HL-60 (cell line): Measurements from ENCODE around the gene UBA7.
"Not testable (repeated sequence)": the region's sequence is repeated elsewhere in the genome, so short reads cannot be mapped to it uniquely, and the experiment has no call there.

Experiments used
- DNase-seq, 2 experiments: peaks; one replicate each; pipeline ENCODE4 v3.0.0-alpha.2; 2010 to 2020; ENCODE audit warnings: low read depth in 1 of 2, low spot score in 1 of 2
- H3K27ac ChIP-seq: fragments of 250-450 bp; sonication (Bioruptor Pico); replicated peaks from 2 replicates; pipeline ENCODE4 v1.5.1; 2020; ENCODE audit warnings: mild to moderate bottlenecking, moderate library complexity
- H3K27me3 ChIP-seq: fragments of 250-450 bp; sonication (Bioruptor Pico); 2 replicates; pipeline ENCODE4 v1.5.1; 2021; ENCODE audit warnings: mild to moderate bottlenecking, moderate library complexity; ENCODE audit not compliant: insufficient read depth, poor library complexity, severe bottlenecking
- H3K4me3 ChIP-seq: replicated peaks from 2 replicates; pipeline ENCODE4 v1.5.1; 2011; ENCODE audit warnings: mild to moderate bottlenecking, control low read depth, low read length; ENCODE audit not compliant: insufficient read depth
- GABPA ChIP-seq: IDR thresholded peaks from 2 replicates; pipeline ENCODE4 v1.6.1; 2012; ENCODE audit warnings: low read depth
- POLR2AphosphoS5 ChIP-seq: IDR thresholded peaks from 2 replicates; pipeline ENCODE4 v1.6.1; 2012; ENCODE audit warnings: low read depth
- SPI1 ChIP-seq: IDR thresholded peaks from 2 replicates; pipeline ENCODE4 v1.6.1; 2012; ENCODE audit warnings: low read depth, mild to moderate bottlenecking, borderline replicate concordance
- TF ChIP-seq, protein P1 (sequence below): IDR thresholded peaks from 2 replicates; pipeline ENCODE4 v1.6.1; 2012; ENCODE audit warnings: low read depth; ENCODE audit not compliant: insufficient replicate concordance
- TF ChIP-seq, protein P2 (sequence below): IDR thresholded peaks from one replicate; pipeline ENCODE4 v1.5.1; 2011; ENCODE audit warnings: low read length, control low read depth, inconsistent platforms; ENCODE audit not compliant: insufficient read depth

UBA7 gene

DNA sequence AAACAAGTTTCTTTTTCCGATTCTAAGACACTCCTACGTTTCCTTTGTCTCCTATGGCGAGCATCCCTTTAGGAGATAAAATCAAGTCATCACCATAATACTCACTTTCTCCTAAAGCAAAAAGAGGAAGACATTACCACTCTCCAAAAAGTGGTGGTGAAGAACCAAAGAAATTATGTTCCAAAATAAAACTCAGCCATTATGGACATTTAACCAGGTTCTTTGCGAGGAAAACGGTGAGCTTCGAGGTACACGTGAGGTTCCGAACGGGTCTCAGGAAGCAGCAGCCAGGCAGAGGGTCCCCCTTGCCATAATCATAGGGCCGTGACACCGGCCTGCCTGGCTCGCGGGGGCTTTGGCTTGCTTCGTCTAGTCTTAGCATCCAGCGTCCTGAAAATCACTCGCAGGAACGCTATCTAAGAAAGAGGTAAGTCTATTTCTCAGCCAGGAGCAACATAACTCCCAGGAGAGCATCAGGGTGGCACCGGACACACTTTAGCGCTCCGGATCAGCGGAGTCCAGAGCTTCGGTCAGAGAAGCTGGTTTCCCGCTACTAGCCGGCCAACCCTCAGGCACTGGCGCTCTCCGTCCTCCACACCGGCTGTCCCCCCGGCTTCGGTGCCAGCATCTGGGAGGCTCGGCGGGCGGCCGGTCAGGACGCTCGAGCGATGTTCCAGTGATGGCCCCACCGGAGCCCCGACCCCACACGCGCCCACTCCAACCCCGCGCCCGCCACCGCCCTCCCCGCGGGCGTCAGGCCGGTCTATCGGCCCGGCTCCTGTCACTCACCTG, 28.0 kb downstream of the UBA7 start:
- no peak for DNase-seq
- TF ChIP-seq GABPA (no peak), POLR2AphosphoS5 (no peak), SPI1 (peak; percentile 92)
- TF ChIP-seq, protein P1, sequence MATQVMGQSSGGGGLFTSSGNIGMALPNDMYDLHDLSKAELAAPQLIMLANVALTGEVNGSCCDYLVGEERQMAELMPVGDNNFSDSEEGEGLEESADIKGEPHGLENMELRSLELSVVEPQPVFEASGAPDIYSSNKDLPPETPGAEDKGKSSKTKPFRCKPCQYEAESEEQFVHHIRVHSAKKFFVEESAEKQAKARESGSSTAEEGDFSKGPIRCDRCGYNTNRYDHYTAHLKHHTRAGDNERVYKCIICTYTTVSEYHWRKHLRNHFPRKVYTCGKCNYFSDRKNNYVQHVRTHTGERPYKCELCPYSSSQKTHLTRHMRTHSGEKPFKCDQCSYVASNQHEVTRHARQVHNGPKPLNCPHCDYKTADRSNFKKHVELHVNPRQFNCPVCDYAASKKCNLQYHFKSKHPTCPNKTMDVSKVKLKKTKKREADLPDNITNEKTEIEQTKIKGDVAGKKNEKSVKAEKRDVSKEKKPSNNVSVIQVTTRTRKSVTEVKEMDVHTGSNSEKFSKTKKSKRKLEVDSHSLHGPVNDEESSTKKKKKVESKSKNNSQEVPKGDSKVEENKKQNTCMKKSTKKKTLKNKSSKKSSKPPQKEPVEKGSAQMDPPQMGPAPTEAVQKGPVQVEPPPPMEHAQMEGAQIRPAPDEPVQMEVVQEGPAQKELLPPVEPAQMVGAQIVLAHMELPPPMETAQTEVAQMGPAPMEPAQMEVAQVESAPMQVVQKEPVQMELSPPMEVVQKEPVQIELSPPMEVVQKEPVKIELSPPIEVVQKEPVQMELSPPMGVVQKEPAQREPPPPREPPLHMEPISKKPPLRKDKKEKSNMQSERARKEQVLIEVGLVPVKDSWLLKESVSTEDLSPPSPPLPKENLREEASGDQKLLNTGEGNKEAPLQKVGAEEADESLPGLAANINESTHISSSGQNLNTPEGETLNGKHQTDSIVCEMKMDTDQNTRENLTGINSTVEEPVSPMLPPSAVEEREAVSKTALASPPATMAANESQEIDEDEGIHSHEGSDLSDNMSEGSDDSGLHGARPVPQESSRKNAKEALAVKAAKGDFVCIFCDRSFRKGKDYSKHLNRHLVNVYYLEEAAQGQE: peak; percentile 81
- TF ChIP-seq, protein P2, sequence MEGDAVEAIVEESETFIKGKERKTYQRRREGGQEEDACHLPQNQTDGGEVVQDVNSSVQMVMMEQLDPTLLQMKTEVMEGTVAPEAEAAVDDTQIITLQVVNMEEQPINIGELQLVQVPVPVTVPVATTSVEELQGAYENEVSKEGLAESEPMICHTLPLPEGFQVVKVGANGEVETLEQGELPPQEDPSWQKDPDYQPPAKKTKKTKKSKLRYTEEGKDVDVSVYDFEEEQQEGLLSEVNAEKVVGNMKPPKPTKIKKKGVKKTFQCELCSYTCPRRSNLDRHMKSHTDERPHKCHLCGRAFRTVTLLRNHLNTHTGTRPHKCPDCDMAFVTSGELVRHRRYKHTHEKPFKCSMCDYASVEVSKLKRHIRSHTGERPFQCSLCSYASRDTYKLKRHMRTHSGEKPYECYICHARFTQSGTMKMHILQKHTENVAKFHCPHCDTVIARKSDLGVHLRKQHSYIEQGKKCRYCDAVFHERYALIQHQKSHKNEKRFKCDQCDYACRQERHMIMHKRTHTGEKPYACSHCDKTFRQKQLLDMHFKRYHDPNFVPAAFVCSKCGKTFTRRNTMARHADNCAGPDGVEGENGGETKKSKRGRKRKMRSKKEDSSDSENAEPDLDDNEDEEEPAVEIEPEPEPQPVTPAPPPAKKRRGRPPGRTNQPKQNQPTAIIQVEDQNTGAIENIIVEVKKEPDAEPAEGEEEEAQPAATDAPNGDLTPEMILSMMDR: no peak
- H3K27me3 ChIP-seq: no peaks in the 10 kb centered on the region
- peak overlapping the region; percentile 99 for H3K4me3 ChIP-seq
- peak overlapping the region; percentile 74 for H3K27ac ChIP-seq

DNA sequence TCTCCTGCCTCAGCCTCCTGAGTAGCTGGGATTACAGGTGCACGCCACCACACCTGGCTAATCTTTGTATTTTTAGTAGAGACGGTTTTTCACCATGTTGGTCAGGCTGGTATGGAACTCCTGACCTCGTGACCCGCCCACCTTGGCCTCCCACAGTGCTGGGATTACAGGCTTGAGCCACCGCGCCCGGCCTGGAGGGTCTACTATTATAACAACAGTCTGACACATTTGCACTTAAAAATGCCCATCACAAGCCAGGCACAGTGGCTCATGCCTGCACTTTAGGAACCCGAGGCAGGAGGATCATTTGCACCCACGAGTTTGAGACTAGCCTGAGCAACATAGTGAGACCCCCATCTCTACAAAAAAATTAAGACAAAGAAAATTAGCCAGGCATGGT, 31.5 kb downstream of the UBA7 start:
- DNase-seq: not testable (repeated sequence)

DNA sequence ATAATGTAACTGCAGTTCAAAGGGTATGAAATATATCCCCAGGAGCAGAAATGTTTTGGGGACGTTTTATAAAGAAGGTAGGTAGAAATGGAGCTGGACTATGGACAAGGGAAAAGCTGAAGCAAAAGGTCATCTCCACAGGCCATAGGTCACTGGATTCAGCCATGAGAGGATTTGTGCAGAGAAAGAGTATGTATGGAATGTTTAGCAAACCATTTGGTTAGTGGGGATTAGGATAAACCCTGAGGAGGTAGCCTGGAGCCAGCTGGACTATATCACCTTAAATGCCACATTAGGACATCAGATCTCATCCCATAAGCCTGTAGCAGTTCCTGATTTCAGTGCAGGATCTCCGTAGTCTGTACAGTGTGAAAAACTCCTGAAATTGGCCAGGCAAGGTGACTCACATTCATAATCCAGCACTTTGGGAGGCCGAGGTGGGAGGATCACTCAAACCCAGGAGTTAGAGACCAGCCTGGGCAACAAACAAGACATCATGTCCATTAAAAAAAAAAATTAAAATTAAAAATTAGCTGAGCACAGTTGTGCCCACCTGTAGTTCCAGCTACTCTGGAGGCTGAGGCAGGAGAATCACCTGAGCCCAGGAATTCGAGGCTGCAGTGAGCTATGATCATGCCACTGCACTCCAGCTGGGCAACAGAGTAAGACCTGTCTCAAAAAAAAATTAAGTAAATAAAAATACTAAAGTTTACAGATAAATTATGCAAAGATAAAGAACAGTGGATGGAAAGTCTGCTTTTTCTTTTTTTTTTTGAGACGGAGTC, 32.1 kb downstream of the UBA7 start:
- Histone ChIP-seq H3K27me3 (no peaks in the 10 kb centered on the region), H3K4me3 (no peak overlapping the region), H3K27ac (no peak overlapping the region)
- no peak for DNase-seq
- no peak for TF ChIP-seq GABPA
- no peak for TF ChIP-seq SPI1
- TF ChIP-seq, protein P1: no peak
- TF ChIP-seq, protein P2: no peak
- TF ChIP-seq POLR2AphosphoS5: no peak

More for the DNA sequence above, 31.5 kb downstream of the UBA7 start:
- not testable (repeated sequence) for H3K27me3 ChIP-seq, H3K27ac ChIP-seq, H3K4me3 ChIP-seq

DNA sequence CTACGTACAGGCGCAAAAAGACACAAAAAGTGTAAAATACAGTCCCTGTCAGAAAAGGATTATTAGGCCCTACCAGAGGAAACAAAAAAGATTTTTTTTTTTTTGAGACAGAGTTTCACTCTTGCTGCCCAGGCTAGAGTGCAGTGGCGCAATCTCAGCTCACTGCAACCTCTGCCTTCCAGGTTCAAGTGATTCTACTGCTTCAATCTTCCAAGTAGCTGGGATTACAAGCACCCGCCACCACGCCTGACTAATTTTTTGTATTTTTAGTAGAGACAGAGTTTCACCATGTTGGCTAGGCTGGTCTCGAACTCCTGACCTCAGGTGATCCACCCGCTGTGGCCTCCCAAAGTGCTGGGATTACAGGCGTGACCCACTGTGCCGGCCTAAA, 32.8 kb downstream of the UBA7 start:
- not testable (repeated sequence) for H3K4me3 ChIP-seq, DNase-seq, H3K27me3 ChIP-seq, H3K27ac ChIP-seq
